Measurements from ENCODE around the gene KCNQ1. TPM values are rescaled to one million over a fixed set of nuclear protein-coding genes. Genes with fewer than 3 reads are reported as not detected.

Gene KCNQ1
- total RNA-seq, 1 experiment from 2014 or later = 2.3 TPM

DNA sequence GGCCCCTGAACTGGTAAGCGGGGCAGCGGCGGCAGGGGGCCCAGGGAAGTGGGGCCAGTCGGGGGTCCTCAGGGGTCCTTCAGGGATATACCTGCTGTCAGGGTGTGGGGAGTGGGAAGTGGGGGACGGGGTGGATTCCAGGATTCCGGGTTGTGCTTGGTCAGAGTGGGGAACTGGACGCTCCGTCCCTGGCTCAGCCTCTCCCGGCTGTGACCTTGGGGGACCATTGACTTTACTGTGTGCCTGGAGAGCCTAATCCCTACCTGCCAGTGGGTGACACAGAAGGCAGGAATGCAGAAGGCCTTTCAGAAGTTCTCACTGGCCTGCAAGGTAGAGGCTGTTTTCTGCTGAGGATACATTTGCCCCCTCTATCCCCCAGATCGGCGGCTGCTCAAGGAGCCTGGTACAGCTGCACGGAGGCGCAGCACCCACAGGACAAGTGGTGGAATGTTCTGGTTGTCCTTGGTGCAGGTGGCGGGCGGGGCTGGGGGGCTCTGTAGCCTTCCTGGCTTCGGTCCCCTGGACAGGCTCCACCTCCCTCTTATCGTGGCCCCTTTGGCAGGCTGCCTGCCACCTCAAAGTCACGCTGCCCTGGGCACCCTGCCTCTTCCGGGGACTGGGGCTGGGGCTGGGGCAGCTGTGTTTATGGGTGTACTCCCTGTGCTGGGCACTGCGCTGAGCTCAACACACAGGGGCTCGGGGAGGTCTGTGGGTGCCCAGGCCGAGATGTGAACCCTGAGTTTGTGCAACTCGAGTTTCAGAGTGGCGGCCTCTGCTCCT is 18.4 kb downstream of the KCNQ1 start:
- Histone ChIP-seq H3K23me2 (ENCODE audit: insufficient read length, low read depth, low read length, poor library complexity, severe bottlenecking) (no peaks in the 10 kb centered on the region), H3K9me3 (ENCODE audit: control insufficient read depth, low read depth, low read length) (no peaks in the 10 kb centered on the region), H2BK12ac (ENCODE audit: insufficient read length, low read depth, low read length) (no peak overlapping the region), H3K79me1 (ENCODE audit: insufficient read depth, low read depth, low read length, poor library complexity, severe bottlenecking) (no peaks in the 10 kb centered on the region), H3K79me2 (ENCODE audit: insufficient read depth, low read length) (no peaks in the 10 kb centered on the region), H2BK5ac (ENCODE audit: insufficient read length, low read length) (no peak overlapping the region), H3T11ph (ENCODE audit: low read length) (no peak overlapping the region), H3K4ac (ENCODE audit: low read depth, low read length) (no peak overlapping the region), H4K91ac (ENCODE audit: insufficient read length, low read depth, low read length) (no peak overlapping the region), H4K8ac (replicated peaks; ENCODE audit: insufficient read length, low read depth, low read length) (no peak overlapping the region), H2AFZ (ENCODE audit: low read length) (no peak overlapping the region), H3K4me1 (ENCODE audit: insufficient read depth, low read length) (no peaks in the 10 kb centered on the region), H2AK5ac (ENCODE audit: insufficient read length, low read length) (no peak overlapping the region), H2BK120ac (ENCODE audit: low read depth, low read length, poor library complexity, severe bottlenecking) (no peak overlapping the region), H3K4me2 (ENCODE audit: insufficient read depth, insufficient read length, low read length) (no peak overlapping the region), H3K14ac (ENCODE audit: insufficient read depth, low read length) (no peak overlapping the region; the same call in 1 of the 2 replicates), H3K23ac (ENCODE audit: insufficient read length, low read depth, low read length) (no peak overlapping the region), H2BK15ac (ENCODE audit: low read depth, low read length) (no peak overlapping the region), H3K27me3 (ENCODE audit: insufficient read depth, low read length) (peaks cover 5% of the 10 kb centered on the region), H3K56ac (ENCODE audit: insufficient read length, low read depth, low read length) (no peak overlapping the region), H2BK20ac (ENCODE audit: low read depth, low read length, poor library complexity, severe bottlenecking) (no peak overlapping the region), H4K20me1 (ENCODE audit: control insufficient read depth, insufficient read depth, insufficient read length) (no peaks in the 10 kb centered on the region), H3K18ac (ENCODE audit: insufficient read length, low read depth, low read length) (no peak overlapping the region), H4K5ac (ENCODE audit: insufficient read length, low read depth, low read length) (no peak overlapping the region), H3K9ac (ENCODE audit: extremely low read depth, insufficient read length, low read length) (no peak overlapping the region), H3K27ac (ENCODE audit: insufficient read length, low read depth, low read length) (no peak overlapping the region)
- no peaks in the 10 kb centered on the region for H3K4me1 Mint-ChIP-seq
- no peak overlapping the region for H3K27ac Mint-ChIP-seq
- H3K9me3 Mint-ChIP-seq = no peaks in the 10 kb centered on the region
- DNase-seq = peak; percentile 25
- no peak overlapping the region for H3K4me3 Mint-ChIP-seq
- TF ChIP-seq, protein P1, sequence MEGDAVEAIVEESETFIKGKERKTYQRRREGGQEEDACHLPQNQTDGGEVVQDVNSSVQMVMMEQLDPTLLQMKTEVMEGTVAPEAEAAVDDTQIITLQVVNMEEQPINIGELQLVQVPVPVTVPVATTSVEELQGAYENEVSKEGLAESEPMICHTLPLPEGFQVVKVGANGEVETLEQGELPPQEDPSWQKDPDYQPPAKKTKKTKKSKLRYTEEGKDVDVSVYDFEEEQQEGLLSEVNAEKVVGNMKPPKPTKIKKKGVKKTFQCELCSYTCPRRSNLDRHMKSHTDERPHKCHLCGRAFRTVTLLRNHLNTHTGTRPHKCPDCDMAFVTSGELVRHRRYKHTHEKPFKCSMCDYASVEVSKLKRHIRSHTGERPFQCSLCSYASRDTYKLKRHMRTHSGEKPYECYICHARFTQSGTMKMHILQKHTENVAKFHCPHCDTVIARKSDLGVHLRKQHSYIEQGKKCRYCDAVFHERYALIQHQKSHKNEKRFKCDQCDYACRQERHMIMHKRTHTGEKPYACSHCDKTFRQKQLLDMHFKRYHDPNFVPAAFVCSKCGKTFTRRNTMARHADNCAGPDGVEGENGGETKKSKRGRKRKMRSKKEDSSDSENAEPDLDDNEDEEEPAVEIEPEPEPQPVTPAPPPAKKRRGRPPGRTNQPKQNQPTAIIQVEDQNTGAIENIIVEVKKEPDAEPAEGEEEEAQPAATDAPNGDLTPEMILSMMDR (conservative IDR thresholded peaks at IDR 0.05) = no peak
- no peaks in the 10 kb centered on the region for H3K36me3 Mint-ChIP-seq (ENCODE audit: insufficient read depth in 1 of 3, low read depth in 3 of 3)
- H3K27me3 Mint-ChIP-seq (ENCODE audit: low read depth) = peaks cover 63% of the 10 kb centered on the region
- WGBS (ENCODE audit: extremely low coverage, insufficient read length, low lambda C conversion rate) = no CpG with 5 or more reads among the region's 24 CpGs

All from H9 (cell line).